ENCODE data around the gene CEP78.
"Not testable (repeated sequence)": the region's sequence is repeated elsewhere in the genome, so short reads cannot be mapped to it uniquely, and the experiment has no call there.

CEP78 gene, protein sequence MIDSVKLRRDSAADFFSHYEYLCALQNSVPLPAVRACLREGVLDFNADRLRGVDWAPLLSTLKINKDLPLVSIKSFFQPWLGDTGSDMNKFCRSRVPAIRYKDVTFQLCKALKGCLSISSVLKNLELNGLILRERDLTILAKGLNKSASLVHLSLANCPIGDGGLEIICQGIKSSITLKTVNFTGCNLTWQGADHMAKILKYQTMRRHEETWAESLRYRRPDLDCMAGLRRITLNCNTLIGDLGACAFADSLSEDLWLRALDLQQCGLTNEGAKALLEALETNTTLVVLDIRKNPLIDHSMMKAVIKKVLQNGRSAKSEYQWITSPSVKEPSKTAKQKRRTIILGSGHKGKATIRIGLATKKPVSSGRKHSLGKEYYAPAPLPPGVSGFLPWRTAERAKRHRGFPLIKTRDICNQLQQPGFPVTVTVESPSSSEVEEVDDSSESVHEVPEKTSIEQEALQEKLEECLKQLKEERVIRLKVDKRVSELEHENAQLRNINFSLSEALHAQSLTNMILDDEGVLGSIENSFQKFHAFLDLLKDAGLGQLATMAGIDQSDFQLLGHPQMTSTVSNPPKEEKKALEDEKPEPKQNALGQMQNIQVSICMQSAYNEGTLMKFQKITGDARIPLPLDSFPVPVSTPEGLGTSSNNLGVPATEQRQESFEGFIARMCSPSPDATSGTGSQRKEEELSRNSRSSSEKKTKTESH

DNA sequence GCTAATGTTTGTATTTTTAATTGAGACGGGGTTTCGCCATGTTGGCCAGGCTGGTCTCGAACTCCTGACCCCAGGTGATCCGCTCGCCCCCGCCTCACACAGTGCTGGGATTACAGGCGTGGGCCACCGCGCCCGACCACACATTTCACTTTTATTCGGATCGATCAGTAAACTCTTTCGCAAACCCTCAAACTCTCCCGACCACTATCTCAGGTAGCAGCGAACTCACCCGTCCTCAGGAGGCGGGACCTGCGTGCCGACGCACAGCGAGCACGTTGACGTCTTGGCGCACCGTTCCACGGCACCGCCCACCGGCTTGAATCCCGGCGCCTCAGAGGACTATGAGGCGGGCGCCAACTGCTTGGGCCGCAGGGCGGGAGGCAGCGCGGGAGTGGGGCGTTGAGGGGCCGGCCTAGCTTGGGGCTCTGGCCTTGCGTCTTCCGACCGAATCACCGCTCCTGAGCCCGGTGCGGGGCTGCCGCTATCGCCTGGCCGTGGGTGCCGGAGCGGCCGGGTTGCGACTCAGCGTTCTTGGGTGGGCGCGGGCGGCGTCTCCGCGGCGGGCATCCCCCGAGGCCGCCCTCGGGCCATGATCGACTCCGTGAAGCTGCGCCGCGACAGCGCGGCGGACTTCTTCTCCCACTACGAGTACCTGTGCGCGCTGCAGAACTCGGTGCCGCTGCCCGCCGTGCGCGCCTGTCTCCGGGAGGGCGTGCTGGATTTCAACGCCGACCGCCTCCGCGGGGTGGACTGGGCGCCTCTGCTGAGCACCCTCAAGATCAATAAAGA, at the start of gene CEP78:
Gene CEP78, plus strand, starts transcription at position 314 of the 789 bp plus-strand sequence. Its CDS starts 276 bp downstream, at position 590.
- peak; percentile 55 to 76 (median 72) for DNase-seq (ENCODE audit: low read depth in 3 of 3, low spot score in 1 of 3)

GRCh38 chr9:78187763-78188484, 48.0 kb upstream of the CEP78 start:
- DNase-seq (ENCODE audit: low read depth in 3 of 3, low spot score in 1 of 3) = no peak

GRCh38 chr9:78188594-78188993, 47.3 kb upstream of the CEP78 start:
- DNase-seq (ENCODE audit: low read depth in 3 of 3, low spot score in 1 of 3) = no peak

- no peak for DNase-seq (ENCODE audit: low read depth in 3 of 3, low spot score in 1 of 3)
Observed at GRCh38 chr9:78189001-78189400, 46.9 kb upstream of the CEP78 start.

DNA sequence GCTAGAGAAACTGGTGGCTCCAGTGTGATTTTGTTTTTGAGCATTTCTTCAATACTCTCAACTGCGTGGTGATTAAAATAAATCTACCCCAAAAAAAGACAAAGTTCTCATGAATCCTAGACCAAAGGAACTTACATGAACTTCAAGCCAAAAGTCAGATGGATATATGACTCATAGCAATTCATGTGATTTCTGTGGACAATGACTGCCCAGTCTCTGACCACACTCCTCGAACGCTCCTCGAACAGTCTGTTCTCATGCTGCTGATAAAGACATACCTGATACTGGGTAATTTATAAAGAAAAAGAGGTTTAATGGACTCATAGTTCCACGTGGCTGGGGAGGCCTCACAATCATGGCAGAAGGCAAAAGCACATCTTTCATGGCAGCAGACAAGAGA, 46.4 kb upstream of the CEP78 start:
- DNase-seq (ENCODE audit: low read depth in 3 of 3, low spot score in 1 of 3) = no peak

GRCh38 chr9:78191931-78192330, 43.9 kb upstream of the CEP78 start:
- DNase-seq (ENCODE audit: low read depth in 3 of 3, low spot score in 1 of 3) = no peak

GRCh38 chr9:78196258-78196657, 39.6 kb upstream of the CEP78 start:
- no peak for DNase-seq (ENCODE audit: low read depth in 3 of 3, low spot score in 1 of 3)

- peak; percentile 7 to 37 (median 31) for DNase-seq (ENCODE audit: low read depth in 3 of 3, low spot score in 1 of 3)
Observed at GRCh38 chr9:78201158-78201777, 34.6 kb upstream of the CEP78 start.

GRCh38 chr9:78207319-78207718, 28.6 kb upstream of the CEP78 start:
- DNase-seq (ENCODE audit: low read depth in 3 of 3, low spot score in 1 of 3) = no peak

GRCh38 chr9:78207901-78208300, 28.0 kb upstream of the CEP78 start:
- no peak for DNase-seq (ENCODE audit: low read depth in 3 of 3, low spot score in 1 of 3)

DNA sequence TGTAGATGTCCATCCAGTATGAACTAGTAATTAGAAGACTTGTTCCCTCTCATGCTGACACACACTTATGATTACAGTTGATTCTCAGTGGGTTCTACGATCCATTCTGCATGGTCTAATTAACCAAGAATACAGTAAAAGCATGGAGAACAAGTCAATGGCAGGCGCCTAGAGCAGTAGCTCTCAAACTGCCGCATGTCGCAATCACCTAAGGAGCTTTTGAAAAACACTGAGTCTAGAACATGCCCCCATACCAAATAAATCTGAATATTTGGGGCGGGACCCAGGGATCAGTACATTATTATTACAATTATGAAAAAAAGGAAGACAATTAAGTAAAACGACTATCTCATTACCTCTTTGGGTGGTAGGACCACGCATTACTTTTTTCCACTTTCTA, 26.7 kb upstream of the CEP78 start:
- no peak for DNase-seq (ENCODE audit: low read depth in 3 of 3, low spot score in 1 of 3)

DNA sequence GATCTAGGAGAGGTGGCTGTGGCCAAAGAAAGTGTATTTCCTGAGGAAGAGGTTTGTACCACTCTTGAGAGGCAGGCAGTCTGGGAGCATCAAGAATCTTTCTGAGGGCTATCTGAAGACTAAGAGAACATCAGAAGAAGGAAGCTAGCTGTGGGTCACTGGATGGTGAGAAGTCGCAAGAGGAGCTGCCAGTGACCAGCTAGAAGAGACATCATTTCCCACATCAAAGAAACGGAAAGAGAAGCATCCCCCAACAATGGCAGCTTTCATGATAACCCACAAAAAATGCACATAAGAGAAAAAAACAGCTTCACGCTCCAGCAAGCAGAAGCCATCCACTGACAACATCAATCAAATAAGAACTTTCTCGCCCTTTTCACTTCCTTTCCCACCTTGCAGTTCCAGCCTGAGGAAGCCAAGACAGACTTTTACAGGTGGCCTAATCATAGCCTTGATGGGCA, 25.0 kb upstream of the CEP78 start:
- DNase-seq (ENCODE audit: low read depth in 3 of 3, low spot score in 1 of 3) = no peak

GRCh38 chr9:78212868-78213267, 23.0 kb upstream of the CEP78 start:
- DNase-seq (ENCODE audit: low read depth in 3 of 3, low spot score in 1 of 3) = no peak

DNA sequence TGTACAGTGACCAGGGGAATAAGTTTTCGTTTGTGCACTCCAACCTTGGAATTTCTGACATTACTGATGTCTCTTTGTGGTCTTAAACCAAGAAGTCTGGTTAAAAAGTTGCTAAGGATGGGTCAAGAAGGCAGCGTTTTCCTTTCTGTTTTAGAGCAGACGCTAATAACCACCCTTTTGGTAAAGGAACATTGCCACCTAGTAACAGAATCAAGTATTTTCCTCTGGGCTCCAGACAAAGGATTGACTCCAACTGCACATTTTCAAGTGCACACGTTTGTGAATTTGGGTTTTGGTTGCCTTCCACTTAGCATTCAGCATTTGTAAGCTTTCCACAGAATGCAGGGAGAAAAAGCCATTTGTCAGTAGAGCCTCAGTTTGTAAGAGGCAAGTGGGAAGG, 22.2 kb upstream of the CEP78 start:
- no peak for DNase-seq (ENCODE audit: low read depth in 3 of 3, low spot score in 1 of 3)

DNA sequence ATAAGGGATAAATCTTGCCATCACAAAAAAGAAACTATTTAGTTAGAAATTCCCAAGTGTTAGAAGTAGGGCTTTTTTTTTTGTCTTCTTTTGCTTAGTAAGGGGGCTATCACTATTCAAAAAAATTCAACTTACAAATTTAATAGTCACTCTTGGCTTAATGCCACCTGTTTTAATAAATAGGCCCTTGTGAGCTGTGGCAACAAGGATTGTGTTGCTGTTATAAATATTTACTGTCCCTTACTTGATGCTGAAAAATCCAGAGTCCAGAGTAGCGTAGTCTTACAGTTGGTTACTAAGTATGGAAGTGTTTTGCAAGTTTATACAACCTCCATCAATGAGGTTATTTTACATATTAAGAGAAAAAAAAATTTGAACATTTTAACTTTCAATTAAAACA, 21.4 kb upstream of the CEP78 start:
- DNase-seq (ENCODE audit: low read depth in 3 of 3, low spot score in 1 of 3) = no peak

- DNase-seq (ENCODE audit: low read depth in 3 of 3, low spot score in 1 of 3) = no peak
Observed at GRCh38 chr9:78215706-78216105, 20.2 kb upstream of the CEP78 start.

- no peak for DNase-seq (ENCODE audit: low read depth in 3 of 3, low spot score in 1 of 3)
Observed at GRCh38 chr9:78218890-78219289, 17.0 kb upstream of the CEP78 start.

GRCh38 chr9:78221425-78221824, 14.4 kb upstream of the CEP78 start:
- no peak for DNase-seq (ENCODE audit: low read depth in 3 of 3, low spot score in 1 of 3)

DNA sequence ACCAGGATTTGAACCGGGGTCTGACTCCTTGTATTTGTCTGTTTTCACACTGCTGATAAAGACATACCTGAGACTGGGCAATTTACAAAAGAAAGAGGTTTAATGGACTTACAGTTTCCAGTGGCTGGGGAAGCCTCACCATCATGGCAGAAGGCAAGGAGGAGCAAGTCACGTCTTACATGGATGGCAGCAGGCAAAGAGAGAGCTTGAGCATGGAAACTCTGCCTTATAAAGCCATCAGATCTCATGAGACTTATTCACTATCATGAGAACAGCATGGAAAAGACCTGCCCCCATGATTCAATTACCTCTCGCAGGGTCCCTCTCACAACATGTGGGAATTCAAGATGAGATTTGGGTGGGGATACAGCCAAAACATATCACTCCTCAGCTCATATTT, 14.0 kb upstream of the CEP78 start:
- not testable (repeated sequence) for DNase-seq (ENCODE audit: low read depth in 3 of 3, low spot score in 1 of 3)

DNA sequence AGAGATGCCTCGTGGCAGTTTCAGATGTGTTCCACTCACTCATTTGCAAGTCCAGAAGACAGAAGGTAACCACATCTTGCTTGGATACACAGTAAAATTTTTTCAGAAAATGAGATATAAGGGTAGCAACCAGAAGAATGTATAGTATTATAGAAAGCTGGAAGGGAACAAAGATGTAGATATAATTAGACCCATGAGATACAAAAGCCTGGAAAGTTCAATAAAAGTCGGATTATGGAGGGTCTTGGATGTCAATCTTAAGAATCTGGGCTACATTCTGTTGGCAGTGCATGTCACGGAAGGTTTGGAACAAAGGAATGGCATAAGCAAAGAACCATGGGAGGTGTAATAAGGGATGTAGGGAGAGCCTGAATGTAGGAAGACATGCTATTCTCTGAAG, 5.1 kb upstream of the CEP78 start:
- DNase-seq (ENCODE audit: low read depth in 3 of 3, low spot score in 1 of 3) = no peak

- DNase-seq (ENCODE audit: low read depth in 3 of 3, low spot score in 1 of 3) = not testable (repeated sequence)
Observed at GRCh38 chr9:78232471-78232870, 3.4 kb upstream of the CEP78 start.

All from stimulated activated CD4-positive, alpha-beta T cell treated with anti-CD3 and anti-CD28 coated beads, TNF-alpha, amount 100 ng/mL, for 1 hour (primary cell).